22Rv1 (cell line): ENCODE results near the gene KIF18A.

Experiments used
- CTCF ChIP-seq: fragments of 450-650 bp; IDR thresholded peaks from 2 replicates; pipeline ENCODE4 v1.5.1; 2017; ENCODE audit warnings: mild to moderate bottlenecking
- ZFX ChIP-seq: fragments of 450-650 bp; IDR thresholded peaks from 2 replicates; pipeline ENCODE4 v1.6.1; 2017; ENCODE audit warnings: antibody characterized with exemption, borderline replicate concordance

- TF ChIP-seq CTCF (no peak), ZFX (no peak)
Observed at GRCh38 chr11:28009388-28009787, 98.6 kb downstream of the KIF18A start.
